ENCODE results near the gene DUSP7. TPM values are rescaled to one million over a fixed set of nuclear protein-coding genes. Genes with fewer than 3 reads are reported as not detected.

DUSP7 gene
- total and polyA plus RNA-seq, 9 of the 15 experiments (the other 6 are each of a cell fraction or from before 2014, with no cell fraction given) = 0.45 to 15.8 (median 8.2) TPM

DNA sequence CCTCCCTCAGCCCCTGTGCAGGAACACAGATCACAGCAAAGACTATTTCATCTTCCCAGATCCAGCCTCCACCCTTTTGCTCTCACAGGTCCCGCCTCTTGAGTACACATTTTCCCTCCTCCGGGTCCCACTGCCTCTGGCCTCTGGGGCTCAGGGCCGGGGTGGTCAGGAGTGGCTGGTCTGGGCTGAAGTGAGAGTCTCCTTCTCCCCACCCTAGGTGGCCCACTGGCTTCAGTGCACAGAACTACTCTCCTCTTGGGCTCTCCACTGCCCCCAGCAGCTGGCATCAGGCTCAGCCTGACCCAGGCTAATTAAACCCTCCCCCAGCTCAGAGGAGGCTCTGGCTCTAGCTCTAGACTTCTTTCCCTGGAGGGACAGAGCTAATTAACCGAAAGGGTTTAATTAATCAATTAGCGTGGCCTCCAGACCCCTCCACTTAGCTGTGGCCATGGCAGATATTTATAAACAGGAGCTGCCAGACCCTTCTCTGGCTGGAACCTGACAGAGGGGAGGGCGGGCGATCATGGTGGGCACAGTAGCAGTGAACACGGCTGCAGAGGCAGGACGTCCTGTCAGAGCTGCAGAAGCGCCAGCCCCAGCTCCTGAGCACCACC is 15.1 kb downstream of the DUSP7 start:
- peak overlapping the region in 1 of 2 experiments; percentile 9; a peak in 1 of 4 replicates for H3K9ac ChIP-seq (ENCODE audit: insufficient read depth in 1 of 2, low read depth in 2 of 2, low read length in 2 of 2)
- TF ChIP-seq CTCF (IDR thresholded peaks at IDR 0.05 in 2 of 3, conservative IDR thresholded peaks at IDR 0.05 in 1 of 3; ENCODE audit: insufficient read depth in 2 of 3, low read depth in 1 of 3, low read length in 3 of 3) (peak in 2 of 3 experiments; percentile 4 to 37; a peak in 2 of 6 replicates), TCF3 (CRISPR knock-in tag; IDR thresholded peaks at IDR 0.05) (no peak), ETV5 (CRISPR knock-in tag; IDR thresholded peaks at IDR 0.05; ENCODE audit: low read depth) (no peak), MTA2 (IDR thresholded peaks at IDR 0.05; ENCODE audit: low read depth) (no peak)
- 7% methylated on average over 7 of the region's 10 CpGs for WGBS (ENCODE audit: insufficient coverage, low coverage, missing lambda C conversion rate)

More for the DNA sequence above, 15.1 kb downstream of the DUSP7 start:
- Histone ChIP-seq H3K36me3 (ENCODE audit: control insufficient read depth, insufficient read depth, low read length) (no peaks in the 10 kb centered on the region), H3K9me3 (replicated peaks; ENCODE audit: control insufficient read depth, insufficient read depth, low read depth, low read length) (no peaks in the 10 kb centered on the region), H3K9me1 (ENCODE audit: control insufficient read depth, insufficient read depth, low read length) (no peaks in the 10 kb centered on the region), H2AFZ (ENCODE audit: low read depth, low read length) (no peak overlapping the region), H3K27ac (ENCODE audit: extremely low read depth, low read depth, low read length) (no peak overlapping the region), H4K20me1 (replicated peaks; ENCODE audit: control insufficient read depth, insufficient read depth, low read length) (no peaks in the 10 kb centered on the region), H3K4me3 (no peak overlapping the region), H3K27me3 (ENCODE audit: control insufficient read depth in 2 of 2, insufficient read depth in 2 of 2, low read length in 2 of 2) (peaks cover 0 to 22% of the 10 kb centered on the region in 2 experiments; a peak in 2 of 5 replicates), H3K79me2 (ENCODE audit: control insufficient read depth, insufficient read depth, low read length) (no peaks in the 10 kb centered on the region), H3K4me1 (replicated peaks in 1 of 2; ENCODE audit: control insufficient read depth in 2 of 2, insufficient read depth in 2 of 2, low read length in 2 of 2) (peaks cover 3 to 30% of the 10 kb centered on the region in 2 experiments; a peak in 4 of 5 replicates), H3K4me2 (ENCODE audit: insufficient read depth, low read length) (no peak overlapping the region)
- FAIRE-seq = no peak
- DNase-seq (ENCODE audit: extremely low read depth in 1 of 4, low spot score in 3 of 4) = peak in 1 of 4 experiments; percentile 17
- intact Hi-C loops (cut with micrococcal nuclease) = no loop called here
- ATAC-seq = peak; percentile 22; the same call in 2 of the 3 replicates
- BruUV-seq (replicated peaks) = no TSS peak
- POLR2A ChIA-PET = interaction anchor here (0.5 to 1.5 kb wide), 3 partner anchors 12 to 183 kb away, joined by 3 to 8 read pairs (median 3); partner anchors contain the start of gene RPL29
- in situ Hi-C loops (cut with MboI) = no loop called here
- CTCF ChIA-PET (ENCODE audit: low intra/inter-chr PET ratio) = no interaction called here
